SU-DHL-6 (cell line): ENCODE results near the gene KCNH8.

Source experiments
- EZH2phosphoT487 ChIP-seq: fragments of 200-600 bp; sonication (generic), shearing (Covaris generic); conservative IDR thresholded peaks from 2 replicates; pipeline ENCODE4 v1.6.1; 2018; ENCODE audit warnings: mild to moderate bottlenecking, antibody characterized with exemption, low read length, moderate library complexity, mixed read lengths
- TF ChIP-seq, protein P1 (sequence below): fragments of 200-600 bp; sonication (generic); IDR thresholded peaks from one replicate; pipeline ENCODE4 v1.5.1; 2017; ENCODE audit warnings: antibody characterized with exemption, mild to moderate bottlenecking, low read length, moderate library complexity; ENCODE audit not compliant: insufficient read depth, poor library complexity, severe bottlenecking

DNA sequence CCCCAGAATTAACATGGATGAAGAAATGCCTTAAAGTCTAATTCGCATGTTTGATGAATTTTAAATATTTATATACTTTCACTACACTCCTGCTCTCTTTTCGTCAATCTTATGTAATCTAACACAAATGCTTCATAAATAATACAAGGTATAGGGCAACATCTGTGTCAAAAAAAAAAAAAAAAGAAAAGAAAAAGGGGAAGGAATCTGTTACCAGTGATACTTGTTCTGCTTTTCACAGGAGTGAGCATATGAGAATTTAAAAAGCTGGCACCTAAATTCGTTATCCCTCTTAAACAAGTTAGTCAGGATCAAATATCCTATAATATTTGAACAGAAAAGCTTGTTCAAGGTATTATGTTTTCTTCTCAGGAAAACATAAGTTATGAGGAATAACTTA, 243.8 kb downstream of the KCNH8 start:
- TF ChIP-seq, protein P1, sequence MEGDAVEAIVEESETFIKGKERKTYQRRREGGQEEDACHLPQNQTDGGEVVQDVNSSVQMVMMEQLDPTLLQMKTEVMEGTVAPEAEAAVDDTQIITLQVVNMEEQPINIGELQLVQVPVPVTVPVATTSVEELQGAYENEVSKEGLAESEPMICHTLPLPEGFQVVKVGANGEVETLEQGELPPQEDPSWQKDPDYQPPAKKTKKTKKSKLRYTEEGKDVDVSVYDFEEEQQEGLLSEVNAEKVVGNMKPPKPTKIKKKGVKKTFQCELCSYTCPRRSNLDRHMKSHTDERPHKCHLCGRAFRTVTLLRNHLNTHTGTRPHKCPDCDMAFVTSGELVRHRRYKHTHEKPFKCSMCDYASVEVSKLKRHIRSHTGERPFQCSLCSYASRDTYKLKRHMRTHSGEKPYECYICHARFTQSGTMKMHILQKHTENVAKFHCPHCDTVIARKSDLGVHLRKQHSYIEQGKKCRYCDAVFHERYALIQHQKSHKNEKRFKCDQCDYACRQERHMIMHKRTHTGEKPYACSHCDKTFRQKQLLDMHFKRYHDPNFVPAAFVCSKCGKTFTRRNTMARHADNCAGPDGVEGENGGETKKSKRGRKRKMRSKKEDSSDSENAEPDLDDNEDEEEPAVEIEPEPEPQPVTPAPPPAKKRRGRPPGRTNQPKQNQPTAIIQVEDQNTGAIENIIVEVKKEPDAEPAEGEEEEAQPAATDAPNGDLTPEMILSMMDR, result no peak
- TF ChIP-seq EZH2phosphoT487, result no peak
